IPS-20b (cell line): ENCODE results near the gene C2CD3.

Source experiments
- H3K27ac ChIP-seq: one replicate; pipeline ENCODE4 v1.5.1; 2013; ENCODE audit warnings: low read length
- H3K27me3 ChIP-seq: 2 replicates; pipeline ENCODE4 v1.6.1; 2013; ENCODE audit warnings: mild to moderate bottlenecking, low read length, inconsistent platforms; ENCODE audit not compliant: insufficient read depth
- H3K36me3 ChIP-seq: 2 replicates; pipeline ENCODE4 v1.6.1; 2013; ENCODE audit warnings: low read depth, mild to moderate bottlenecking, inconsistent platforms, low read length, moderate library complexity; ENCODE audit not compliant: insufficient read depth
- H3K4me1 ChIP-seq: 2 replicates; pipeline ENCODE4 v1.6.1; 2013; ENCODE audit warnings: mild to moderate bottlenecking, control low read depth, inconsistent platforms, low read length, moderate library complexity; ENCODE audit not compliant: insufficient read depth
- H3K4me3 ChIP-seq: 2 replicates; pipeline ENCODE4 v1.5.1; 2013; ENCODE audit warnings: mild to moderate bottlenecking, low read length, inconsistent platforms
- H3K9ac ChIP-seq: 2 replicates; pipeline ENCODE4 v1.6.1; 2013; ENCODE audit warnings: low read depth, mild to moderate bottlenecking, inconsistent platforms, low read length, moderate library complexity
- H3K9me3 ChIP-seq: 2 replicates; pipeline ENCODE4 v1.6.1; 2013; ENCODE audit warnings: mild to moderate bottlenecking, low read depth, low read length, inconsistent platforms; ENCODE audit not compliant: insufficient read depth

The C2CD3 gene

GRCh38 chr11:74004046-74004695, 166.6 kb downstream of the C2CD3 start:
- Histone ChIP-seq H3K9ac (no peak overlapping the region), H3K27ac (no peak overlapping the region), H3K36me3 (no peaks in the 10 kb centered on the region), H3K27me3 (no peaks in the 10 kb centered on the region), H3K4me3 (no peak overlapping the region), H3K9me3 (no peaks in the 10 kb centered on the region), H3K4me1 (no peaks in the 10 kb centered on the region)

- Histone ChIP-seq H3K4me3 (no peak overlapping the region), H3K36me3 (no peaks in the 10 kb centered on the region), H3K9ac (no peak overlapping the region), H3K27me3 (no peaks in the 10 kb centered on the region), H3K4me1 (no peaks in the 10 kb centered on the region), H3K27ac (no peak overlapping the region), H3K9me3 (no peaks in the 10 kb centered on the region)
Measured at GRCh38 chr11:74002832-74003231, 168.0 kb downstream of the C2CD3 start.

GRCh38 chr11:74001822-74002286, 168.9 kb downstream of the C2CD3 start:
- no peak overlapping the region for H3K27ac ChIP-seq
- H3K4me3 ChIP-seq = no peak overlapping the region
- no peaks in the 10 kb centered on the region for H3K4me1 ChIP-seq
- H3K27me3 ChIP-seq = no peaks in the 10 kb centered on the region
- no peaks in the 10 kb centered on the region for H3K36me3 ChIP-seq
- no peaks in the 10 kb centered on the region for H3K9me3 ChIP-seq
- no peak overlapping the region for H3K9ac ChIP-seq

- H3K27ac ChIP-seq = no peak overlapping the region
- H3K9me3 ChIP-seq = no peaks in the 10 kb centered on the region
- H3K27me3 ChIP-seq = no peaks in the 10 kb centered on the region
- H3K9ac ChIP-seq = no peak overlapping the region
- H3K4me3 ChIP-seq = no peak overlapping the region
- no peaks in the 10 kb centered on the region for H3K4me1 ChIP-seq
- no peaks in the 10 kb centered on the region for H3K36me3 ChIP-seq
Measured at GRCh38 chr11:74000307-74001133, 170.3 kb downstream of the C2CD3 start.

- H3K9me3 ChIP-seq = no peaks in the 10 kb centered on the region
- H3K4me1 ChIP-seq = no peaks in the 10 kb centered on the region
- no peak overlapping the region for H3K4me3 ChIP-seq
- H3K36me3 ChIP-seq = no peaks in the 10 kb centered on the region
- H3K9ac ChIP-seq = no peak overlapping the region
- no peak overlapping the region for H3K27ac ChIP-seq
- no peaks in the 10 kb centered on the region for H3K27me3 ChIP-seq
Measured at GRCh38 chr11:73999581-74000306, 171.1 kb downstream of the C2CD3 start.

- Histone ChIP-seq H3K4me1 (no peaks in the 10 kb centered on the region), H3K27me3 (no peaks in the 10 kb centered on the region), H3K27ac (no peak overlapping the region), H3K9me3 (no peaks in the 10 kb centered on the region), H3K36me3 (no peaks in the 10 kb centered on the region), H3K9ac (no peak overlapping the region), H3K4me3 (no peak overlapping the region)
Measured at GRCh38 chr11:73998846-73999575, 171.8 kb downstream of the C2CD3 start.

- Histone ChIP-seq H3K9me3 (no peaks in the 10 kb centered on the region), H3K27ac (no peak overlapping the region), H3K36me3 (no peaks in the 10 kb centered on the region), H3K9ac (no peak overlapping the region), H3K27me3 (no peaks in the 10 kb centered on the region), H3K4me1 (no peaks in the 10 kb centered on the region), H3K4me3 (no peak overlapping the region)
Measured at GRCh38 chr11:73997120-73997770, 173.6 kb downstream of the C2CD3 start.

- Histone ChIP-seq H3K27me3 (no peaks in the 10 kb centered on the region), H3K4me3 (no peak overlapping the region), H3K4me1 (no peaks in the 10 kb centered on the region), H3K9ac (no peak overlapping the region), H3K36me3 (no peaks in the 10 kb centered on the region), H3K9me3 (no peaks in the 10 kb centered on the region), H3K27ac (no peak overlapping the region)
Measured at GRCh38 chr11:73996161-73996747, 174.5 kb downstream of the C2CD3 start.

- Histone ChIP-seq H3K4me3 (no peak overlapping the region), H3K27ac (no peak overlapping the region)
Measured at GRCh38 chr11:73995731-73996130, 175.1 kb downstream of the C2CD3 start.

GRCh38 chr11:73995247-73995646, 175.6 kb downstream of the C2CD3 start:
- no peak overlapping the region for H3K4me3 ChIP-seq
- H3K9ac ChIP-seq = no peak overlapping the region
- no peaks in the 10 kb centered on the region for H3K9me3 ChIP-seq
- no peaks in the 10 kb centered on the region for H3K36me3 ChIP-seq
- no peak overlapping the region for H3K27ac ChIP-seq
- H3K4me1 ChIP-seq = no peaks in the 10 kb centered on the region
- H3K27me3 ChIP-seq = no peaks in the 10 kb centered on the region

More at GRCh38 chr11:73995731-73996130, 175.1 kb downstream of the C2CD3 start:
- Histone ChIP-seq H3K9ac (no peak overlapping the region), H3K27me3 (no peaks in the 10 kb centered on the region), H3K9me3 (no peaks in the 10 kb centered on the region), H3K4me1 (no peaks in the 10 kb centered on the region), H3K36me3 (no peaks in the 10 kb centered on the region)
